NCI-H2227 (cell line): ENCODE measurements around the gene MOCS2.
"Not testable (repeated sequence)": the region's sequence is repeated elsewhere in the genome, so short reads cannot be mapped to it uniquely, and the experiment has no call there.

Experiments
- DNase-seq: peaks from one replicate; lab custom pipeline; 2025; ENCODE audit not compliant: unreplicated experiment; lab: John Stamatoyannopoulos, UW

MOCS2 gene

GRCh38 chr5:53109443-53110127 is at the start of gene MOCS2:
TSS of gene MOCS2 (minus strand) at chr5:53109757. CDS start at chr5:53107174, 2,583 bp downstream.
- DNase-seq: peak; percentile 91

GRCh38 chr5:53151713-53152458 is 42.3 kb upstream of the MOCS2 start:
- DNase-seq: no peak

- no peak for DNase-seq
Measured at GRCh38 chr5:53133020-53133419, 23.5 kb upstream of the MOCS2 start.

GRCh38 chr5:53130266-53130665 is 20.7 kb upstream of the MOCS2 start:
- DNase-seq: no peak

GRCh38 chr5:53128481-53128880 is 18.9 kb upstream of the MOCS2 start:
- DNase-seq: no peak

GRCh38 chr5:53127107-53127506 is 17.6 kb upstream of the MOCS2 start:
- no peak for DNase-seq

GRCh38 chr5:53126521-53126920 is 17.0 kb upstream of the MOCS2 start:
- no peak for DNase-seq

GRCh38 chr5:53123702-53124101 is 14.1 kb upstream of the MOCS2 start:
- peak; percentile 15 for DNase-seq

- no peak for DNase-seq
Measured at GRCh38 chr5:53120165-53120564, 10.6 kb upstream of the MOCS2 start.

- no peak for DNase-seq
Measured at GRCh38 chr5:53118879-53119278, 9.3 kb upstream of the MOCS2 start.

- no peak for DNase-seq
Measured at GRCh38 chr5:53116597-53116996, 7.0 kb upstream of the MOCS2 start.

GRCh38 chr5:53114988-53115387 is 5.4 kb upstream of the MOCS2 start:
- DNase-seq: no peak

- DNase-seq: no peak
Measured at GRCh38 chr5:53113947-53114346, 4.4 kb upstream of the MOCS2 start.

- DNase-seq: no peak
Measured at GRCh38 chr5:53112909-53113308, 3.4 kb upstream of the MOCS2 start.

- DNase-seq: not testable (repeated sequence)
Measured at GRCh38 chr5:53112307-53112706, 2.8 kb upstream of the MOCS2 start.

GRCh38 chr5:53111139-53111538 is 1.6 kb upstream of the MOCS2 start:
- no peak for DNase-seq

GRCh38 chr5:53110156-53110555 is 599 bp upstream of the MOCS2 start:
- no peak for DNase-seq

GRCh38 chr5:53109056-53109442 is 508 bp downstream of the MOCS2 start:
- DNase-seq: no peak

GRCh38 chr5:53105611-53106300 is 3.8 kb downstream of the MOCS2 start:
- no peak for DNase-seq

GRCh38 chr5:53100606-53101005 is 9.0 kb downstream of the MOCS2 start:
- no peak for DNase-seq

- no peak for DNase-seq
Measured at GRCh38 chr5:53099546-53099945, 10.0 kb downstream of the MOCS2 start.

- DNase-seq: peak; percentile 31
Measured at GRCh38 chr5:53095931-53096525, 13.5 kb downstream of the MOCS2 start.
